GM19455 (cell line): Measurements from ENCODE around the gene MOB2.
"Not testable (repeated sequence)": the region's sequence is repeated elsewhere in the genome, so short reads cannot be mapped to it uniquely, and the experiment has no call there.

Experiments
- ATAC-seq: cut with Tn5 transposase; IDR thresholded peaks from one replicate; pipeline ENCODE4 v1.9.1; 2021; ENCODE audit not compliant: unreplicated experiment

MOB2 gene

DNA sequence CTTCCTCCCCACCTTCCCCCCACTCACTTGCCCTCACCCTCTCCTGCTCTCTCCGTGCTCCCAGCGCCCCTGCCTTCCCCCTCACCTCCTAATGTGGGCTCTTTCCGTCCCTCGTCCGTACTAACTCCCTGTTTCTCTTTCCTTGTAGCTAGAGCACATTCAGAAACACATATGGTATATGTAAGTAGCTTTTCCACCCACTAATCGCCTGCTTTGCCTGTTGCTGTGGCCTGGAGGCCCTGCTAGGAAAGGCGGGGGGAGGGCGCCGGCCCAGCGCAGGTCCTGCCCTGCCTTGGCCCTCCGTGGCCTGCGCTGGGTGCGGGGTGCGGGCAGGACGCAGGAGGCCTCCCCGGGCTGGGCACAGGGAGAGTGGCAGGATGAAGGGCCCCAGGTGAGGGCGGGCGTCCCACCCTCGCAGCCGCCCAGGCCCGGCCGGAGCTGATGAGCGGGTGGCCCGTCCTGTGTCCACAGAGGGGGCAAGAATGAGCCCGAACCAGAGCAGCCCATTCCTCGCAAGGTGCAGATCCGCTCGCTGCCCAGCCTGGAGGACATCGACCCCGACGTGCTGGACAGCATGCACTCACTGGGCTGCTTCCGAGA is 41.7 kb downstream of the MOB2 start:
- ATAC-seq = no peak

DNA sequence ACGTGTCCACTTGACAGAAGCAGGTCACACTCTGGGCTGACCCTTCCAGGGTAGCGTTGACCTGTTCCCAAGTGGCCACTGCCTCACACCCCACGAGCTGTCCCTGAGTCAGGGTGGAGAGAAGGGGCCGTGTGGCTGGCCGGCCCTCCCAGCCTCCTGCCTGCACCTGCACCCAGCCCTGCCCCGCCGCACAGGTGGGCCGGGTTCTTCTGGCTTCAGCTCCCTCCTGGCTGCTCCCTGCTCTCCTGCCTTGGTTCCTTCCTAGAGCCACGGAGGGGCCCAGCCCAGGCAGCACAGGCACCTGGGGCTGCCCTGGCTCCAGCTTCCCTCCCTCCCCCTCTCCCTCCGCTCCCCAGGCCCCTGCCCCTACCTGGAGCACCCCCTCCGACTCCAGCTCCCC is 42.3 kb downstream of the MOB2 start:
- no peak for ATAC-seq

DNA sequence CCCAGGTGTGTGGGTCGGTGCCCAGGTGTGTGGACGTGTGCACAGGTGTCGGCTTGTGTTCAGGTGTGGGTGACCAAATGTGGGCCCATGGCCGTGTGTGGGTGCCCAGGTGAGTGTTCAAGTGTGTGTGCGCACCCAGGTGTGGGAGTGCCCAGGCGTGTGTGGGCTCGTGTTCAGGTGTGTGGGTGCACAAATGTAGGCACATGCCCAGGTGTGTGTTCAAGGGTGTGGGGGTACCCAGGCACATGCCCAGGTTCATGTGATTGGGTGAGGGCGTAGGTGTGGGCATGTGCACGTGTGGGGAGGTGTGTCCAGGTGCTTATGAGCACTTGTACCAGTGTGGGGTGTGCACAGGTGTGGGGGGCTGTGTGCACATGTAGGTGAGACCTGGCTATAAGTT is 42.8 kb downstream of the MOB2 start:
- no peak for ATAC-seq

DNA sequence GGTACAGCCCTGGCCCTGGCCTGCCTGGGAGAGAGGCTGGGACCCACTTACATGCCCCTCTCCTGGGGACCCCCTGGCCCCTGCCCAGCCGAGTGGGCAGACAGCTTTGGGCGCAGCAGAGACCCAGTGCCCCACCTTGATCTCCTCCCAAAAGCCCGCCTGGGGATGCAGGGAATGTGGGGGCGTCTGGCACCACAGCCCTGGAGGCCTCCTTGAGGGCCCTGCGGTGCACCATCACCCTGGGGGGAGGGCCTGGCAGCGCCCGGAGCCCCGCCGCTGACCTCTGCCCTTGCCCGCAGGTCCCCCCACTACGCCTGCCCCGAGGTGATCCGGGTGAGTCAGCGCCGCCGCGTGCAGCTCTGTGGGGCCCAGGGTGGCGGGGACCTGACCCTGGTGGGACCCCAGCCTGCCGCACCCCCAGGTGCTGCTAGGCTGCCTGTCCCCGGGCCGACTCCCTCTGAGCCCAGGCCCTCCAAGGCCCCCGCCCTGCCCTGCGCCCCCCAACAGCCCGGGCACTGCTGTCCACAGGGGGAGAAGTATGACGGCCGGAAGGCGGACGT is 43.7 kb downstream of the MOB2 start:
- ATAC-seq = no peak

DNA sequence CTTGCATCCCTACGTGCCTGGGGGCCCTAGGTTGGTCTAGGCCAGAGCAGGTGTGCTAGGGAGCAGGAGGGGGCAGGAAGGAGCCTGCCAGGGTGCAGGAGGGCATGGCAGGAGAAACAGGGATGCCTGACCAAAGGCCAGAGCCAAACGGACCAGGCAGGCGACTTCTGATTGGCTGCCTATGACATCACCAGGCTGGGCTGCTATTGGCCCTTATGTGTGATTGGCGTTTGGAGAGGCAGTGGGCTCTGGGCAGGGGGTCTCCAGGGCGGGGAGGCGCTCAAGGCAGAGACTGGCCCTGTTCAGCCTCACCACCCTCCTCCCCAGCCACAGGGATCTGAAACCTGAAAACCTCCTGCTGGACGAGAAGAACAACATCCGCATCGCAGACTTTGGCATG is 44.4 kb downstream of the MOB2 start:
- ATAC-seq = no peak

DNA sequence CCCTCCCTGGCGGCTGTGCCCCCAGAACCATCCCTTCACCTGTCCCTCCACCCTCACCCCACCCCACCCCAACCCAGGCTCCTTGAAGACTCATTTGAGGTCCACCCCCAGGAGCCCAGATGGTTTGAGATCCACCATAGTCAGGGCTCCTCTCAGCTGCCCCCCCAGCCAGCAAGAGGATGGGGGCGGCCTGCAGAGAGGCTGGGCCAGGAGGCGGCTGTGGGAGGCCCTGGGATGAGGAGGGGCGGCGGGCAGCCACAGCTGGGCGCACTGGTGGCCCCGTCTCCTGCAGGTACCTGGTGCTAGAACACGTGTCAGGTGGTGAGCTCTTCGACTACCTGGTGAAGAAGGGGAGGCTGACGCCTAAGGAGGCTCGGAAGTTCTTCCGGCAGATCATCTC is 46.1 kb downstream of the MOB2 start:
- ATAC-seq = no peak

DNA sequence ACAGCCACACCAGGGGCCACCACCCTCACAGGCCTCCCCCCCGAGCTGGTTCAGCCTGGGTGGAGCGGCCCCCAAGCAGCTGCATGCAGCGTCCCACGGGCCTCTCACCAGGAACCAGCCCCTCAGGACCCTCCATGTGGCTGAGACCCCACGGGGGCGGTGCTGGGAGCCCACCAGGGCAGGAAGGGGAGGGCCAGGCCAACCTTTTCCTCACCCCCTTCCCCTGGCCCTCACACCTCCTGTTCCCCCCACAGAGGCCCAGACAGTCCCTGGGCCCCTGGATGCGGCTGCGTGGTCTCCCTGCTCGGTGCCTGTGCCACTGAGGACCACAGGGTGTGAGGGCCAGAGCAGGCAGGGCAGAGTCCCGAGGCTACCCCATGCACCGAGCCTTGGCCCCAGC is 46.5 kb downstream of the MOB2 start:
- ATAC-seq = no peak

DNA sequence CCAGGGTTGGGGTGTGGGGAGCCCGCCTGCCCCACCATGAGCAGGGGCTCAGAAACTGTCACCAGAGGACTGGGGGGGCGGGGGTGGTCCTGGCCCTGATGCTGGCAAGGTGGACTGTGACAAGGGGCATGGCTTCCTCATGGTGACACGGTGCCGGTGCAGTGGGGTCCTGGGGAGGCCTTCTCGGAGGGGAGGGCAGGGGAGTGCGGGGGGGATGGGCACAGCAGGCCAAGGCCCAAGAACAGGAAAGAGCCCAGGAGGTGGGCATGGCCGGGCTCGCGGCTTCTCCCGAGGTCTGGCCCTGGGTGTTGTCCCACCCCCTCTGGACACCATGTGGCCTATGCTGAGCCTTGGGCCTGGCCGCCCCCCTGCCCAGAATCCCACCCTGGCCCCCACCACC is 47.2 kb downstream of the MOB2 start:
- ATAC-seq = no peak

DNA sequence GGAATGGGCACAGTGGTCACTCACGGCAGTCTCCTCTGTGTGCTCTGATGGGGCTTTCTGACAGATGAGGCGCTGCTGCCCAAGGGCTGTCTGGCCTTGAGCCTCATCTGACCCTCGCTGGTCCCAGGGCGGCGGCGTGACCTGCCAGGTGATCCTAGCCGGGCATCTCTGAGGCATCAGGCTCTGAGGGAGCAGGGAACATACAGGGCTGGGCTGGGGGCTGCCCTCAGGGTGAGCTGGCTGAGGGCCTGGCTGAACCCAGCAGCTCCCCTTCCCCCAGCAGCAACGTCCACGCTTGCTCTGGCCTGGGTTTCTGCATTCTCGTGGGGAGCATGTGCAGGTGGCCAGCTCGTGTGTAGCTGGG is 47.6 kb downstream of the MOB2 start:
- ATAC-seq = no peak

DNA sequence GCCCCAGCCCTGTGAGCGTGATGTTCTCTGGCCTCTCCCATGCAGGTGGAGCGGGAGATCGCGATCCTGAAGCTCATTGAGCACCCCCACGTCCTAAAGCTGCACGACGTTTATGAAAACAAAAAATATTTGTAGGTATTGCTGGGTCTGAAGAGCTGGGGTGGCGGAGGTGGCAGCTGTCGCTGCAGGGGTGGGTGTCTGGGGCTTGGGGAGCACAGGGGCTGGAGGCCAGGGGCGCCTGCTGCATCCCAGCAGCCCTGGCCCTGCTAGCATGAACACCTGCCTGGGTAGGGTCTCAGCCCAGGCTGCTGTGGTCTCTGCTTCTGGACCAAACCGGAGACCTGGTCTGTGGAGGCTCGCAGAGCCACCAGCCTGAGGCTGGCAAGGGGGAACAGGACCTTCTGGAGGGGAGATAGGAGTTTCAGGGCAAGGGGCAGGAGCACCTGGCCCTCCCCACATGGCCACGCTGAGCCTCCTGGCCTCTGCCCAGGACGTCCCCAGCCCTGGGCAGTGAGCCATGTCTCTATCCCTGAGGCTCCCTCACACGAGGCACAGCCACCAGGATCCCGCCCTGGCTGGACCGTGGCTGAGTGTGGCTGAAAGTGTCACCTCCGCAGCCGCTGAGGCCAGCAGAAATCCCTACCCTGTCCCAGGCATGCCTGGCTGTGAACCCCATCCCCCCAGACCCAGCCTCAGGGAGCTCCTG is 48.2 kb downstream of the MOB2 start:
- ATAC-seq = no peak

DNA sequence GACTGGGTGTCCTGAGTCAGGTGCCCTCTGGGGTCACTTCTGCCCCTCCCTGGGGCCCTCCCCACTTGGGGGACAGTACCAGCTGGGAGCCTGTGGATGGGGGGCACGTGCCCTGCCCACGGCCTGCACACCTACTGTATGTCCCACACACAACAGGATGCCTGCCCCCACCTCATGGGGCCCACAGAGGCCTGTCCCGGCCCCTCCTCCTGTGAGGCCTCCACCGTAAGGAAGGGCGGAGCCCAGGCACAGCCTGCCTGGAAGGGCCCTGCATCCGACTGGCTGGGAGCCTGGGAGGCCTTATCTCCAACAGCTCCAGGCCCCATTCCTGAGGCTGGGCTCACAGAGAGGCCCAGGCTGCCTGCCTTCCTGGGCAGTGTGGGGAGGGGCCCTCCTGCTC is 49.1 kb downstream of the MOB2 start:
- ATAC-seq = no peak

DNA sequence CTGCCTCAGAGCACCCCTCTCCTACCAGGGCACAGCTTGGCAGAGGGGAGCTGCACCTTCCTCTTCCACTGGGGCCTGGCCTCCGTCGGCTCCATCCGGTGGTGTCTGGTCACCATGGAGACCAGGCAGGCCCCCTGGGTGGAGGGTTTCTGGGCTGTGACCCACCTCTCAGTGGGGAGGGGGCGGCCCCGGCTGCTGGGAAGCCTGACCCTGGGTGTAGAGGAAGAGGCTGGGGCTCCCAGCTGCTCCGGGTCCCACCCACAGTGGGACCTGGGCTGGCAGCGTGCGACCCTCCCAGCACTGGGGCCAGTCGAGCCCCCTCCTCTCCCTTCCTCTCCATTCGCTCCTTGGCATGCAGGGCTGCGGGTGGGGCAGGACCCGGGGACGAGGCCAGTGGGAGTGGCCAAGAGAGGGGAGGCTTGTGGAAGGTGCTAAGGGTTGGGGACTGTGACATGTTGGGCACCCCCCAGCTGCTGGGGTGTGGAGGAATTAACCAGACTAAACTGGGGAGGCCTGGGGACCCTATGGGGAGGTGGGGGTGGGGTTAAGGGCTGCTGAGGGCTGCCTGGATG is 50.0 kb downstream of the MOB2 start:
- no peak for ATAC-seq

DNA sequence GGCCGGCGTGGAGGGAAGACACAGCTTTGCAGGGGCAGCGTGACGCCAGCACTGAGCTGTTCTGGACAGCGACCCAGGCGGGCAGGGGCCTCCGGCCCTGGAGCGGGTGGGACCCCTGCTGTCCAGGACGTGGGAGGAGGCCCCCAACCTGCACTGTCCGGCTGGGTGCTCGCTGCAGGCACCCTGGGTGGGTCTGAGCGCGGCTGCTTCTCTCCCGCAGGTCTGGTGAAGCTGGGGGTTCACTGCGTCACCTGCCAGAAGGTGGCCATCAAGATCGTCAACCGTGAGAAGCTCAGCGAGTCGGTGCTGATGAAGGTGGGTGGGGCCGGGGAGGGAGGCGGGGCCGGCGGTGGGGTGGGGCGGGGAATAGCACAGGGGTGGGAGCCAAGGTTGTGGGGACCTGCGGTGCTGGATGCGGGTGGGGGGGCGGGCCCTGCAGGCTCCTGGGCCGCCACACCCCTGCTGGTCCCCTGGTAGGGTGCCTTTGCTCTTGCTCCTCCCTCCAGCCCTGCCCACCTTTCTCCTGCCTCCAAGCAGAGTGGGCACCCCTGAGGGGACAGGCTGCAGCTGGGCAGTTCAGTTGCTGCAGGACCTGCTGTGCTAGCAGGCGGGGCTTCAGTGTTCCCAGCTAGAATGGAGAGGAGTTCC is 50.6 kb downstream of the MOB2 start:
- no peak for ATAC-seq

DNA sequence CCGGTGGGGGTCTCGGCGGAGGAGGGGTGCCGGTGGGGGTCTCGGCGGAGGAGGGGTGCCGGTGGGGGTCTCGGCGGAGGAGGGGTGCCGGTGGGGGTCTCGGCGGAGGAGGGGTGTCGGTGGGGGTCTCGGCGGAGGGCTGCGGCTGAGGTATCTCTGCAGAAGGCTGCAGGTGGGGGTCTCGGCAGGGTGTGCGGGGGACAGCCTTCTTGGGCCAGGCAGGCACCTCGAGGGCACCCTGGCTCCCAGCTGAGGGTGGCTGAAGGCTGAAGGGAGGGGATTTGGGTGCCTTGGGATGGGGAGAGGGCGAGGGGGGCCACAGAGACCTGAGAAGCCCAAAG is 51.1 kb downstream of the MOB2 start:
- ATAC-seq = not testable (repeated sequence)

DNA sequence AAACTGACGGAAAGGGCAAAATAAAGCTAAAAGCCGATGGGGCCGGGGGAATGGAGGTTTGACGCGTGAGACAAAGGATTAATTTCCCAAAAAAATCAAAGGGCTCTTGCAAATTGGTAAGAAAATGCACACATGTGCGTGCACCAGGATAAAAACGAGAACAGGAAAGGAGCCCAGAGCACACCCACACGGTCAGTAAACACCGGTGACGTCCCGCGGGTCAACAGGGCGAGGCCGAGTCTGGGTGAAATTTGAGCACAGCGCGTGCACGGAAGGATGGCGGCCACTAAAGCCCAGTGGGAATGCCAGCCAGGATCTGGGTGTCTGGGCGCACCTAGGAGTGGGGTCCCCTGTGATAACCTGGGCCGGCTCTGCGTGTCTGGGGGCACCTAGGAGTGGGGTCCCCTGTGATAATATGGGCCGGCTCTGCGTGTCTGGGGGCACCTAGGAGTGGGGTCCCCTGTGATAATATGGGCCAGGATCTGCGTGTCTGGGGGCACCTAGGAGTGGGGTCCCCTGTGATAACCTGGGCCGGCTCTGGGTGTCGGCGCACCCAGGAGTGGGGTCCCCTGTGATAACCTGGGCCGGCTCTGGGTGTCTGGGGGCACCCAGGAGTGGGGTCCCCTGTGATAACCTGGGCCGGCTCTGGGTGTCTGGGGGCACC is 52.5 kb downstream of the MOB2 start:
- no peak for ATAC-seq

DNA sequence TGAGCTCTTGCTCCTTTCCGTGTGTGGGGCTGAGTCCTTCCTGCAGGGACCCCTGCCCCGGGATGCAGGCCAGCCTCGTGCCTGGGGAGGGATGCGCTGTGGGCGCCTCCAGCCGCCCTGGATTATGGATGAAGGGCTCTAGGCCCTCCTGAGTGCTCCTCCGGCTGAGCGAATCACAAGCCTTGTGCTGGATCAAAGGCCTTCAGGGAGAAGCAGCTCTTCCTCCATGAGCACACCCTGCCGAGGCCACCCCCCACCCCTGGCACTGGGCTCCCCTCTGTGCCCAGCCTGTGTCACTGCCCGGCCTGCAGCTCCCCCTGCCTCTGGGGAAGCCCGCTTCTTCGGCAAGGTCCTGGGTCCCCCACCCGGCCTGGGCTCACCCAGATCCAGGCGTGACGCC is 53.0 kb downstream of the MOB2 start:
- ATAC-seq = no peak

DNA sequence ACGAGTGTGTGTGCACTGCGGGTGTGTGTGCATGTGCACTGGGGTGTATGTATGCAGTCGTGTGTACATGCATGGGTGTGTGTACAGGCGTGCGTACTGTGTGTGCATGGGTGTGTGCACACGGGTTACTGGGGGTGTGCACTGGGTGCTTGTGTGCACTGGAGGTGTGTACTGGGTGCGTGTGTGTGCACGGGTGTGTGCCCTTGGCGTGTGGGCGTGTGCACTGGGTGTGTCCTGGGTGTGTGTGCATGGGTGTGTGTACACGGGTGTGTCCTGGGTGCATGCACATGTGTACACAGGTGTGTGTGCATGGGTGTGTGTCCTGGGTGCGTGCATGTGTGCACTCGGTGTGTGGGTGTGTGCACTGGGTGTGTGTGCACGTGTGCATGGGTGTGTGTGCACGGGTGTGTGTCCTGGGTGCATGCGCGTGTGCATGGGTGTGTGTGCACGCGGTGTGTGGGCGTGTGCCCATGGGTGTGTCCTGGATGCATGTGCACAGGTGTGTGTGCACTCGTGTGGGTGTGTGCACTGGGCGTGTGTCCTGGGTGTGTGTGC is 57.7 kb downstream of the MOB2 start:
- ATAC-seq = no peak

DNA sequence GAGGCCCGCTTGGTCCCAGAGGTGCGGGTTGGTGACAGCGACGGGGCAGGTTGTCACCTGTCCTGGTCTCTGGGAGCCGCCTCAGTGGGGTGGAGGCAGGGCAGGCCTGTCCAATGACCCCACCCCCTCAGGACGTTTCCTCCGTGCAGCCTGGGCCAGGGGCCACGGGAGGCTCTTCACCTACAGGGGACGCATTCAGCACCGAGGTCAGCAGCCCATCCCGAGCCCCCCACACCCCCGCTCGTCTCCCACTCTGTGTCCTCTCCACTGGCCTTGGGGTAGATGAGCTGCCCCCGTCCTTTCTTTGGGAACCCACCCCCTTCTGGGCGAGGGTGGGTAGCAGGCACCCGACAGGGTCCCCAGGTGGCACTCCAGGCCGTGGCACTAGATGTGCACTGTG is 61.1 kb downstream of the MOB2 start:
- no peak for ATAC-seq

DNA sequence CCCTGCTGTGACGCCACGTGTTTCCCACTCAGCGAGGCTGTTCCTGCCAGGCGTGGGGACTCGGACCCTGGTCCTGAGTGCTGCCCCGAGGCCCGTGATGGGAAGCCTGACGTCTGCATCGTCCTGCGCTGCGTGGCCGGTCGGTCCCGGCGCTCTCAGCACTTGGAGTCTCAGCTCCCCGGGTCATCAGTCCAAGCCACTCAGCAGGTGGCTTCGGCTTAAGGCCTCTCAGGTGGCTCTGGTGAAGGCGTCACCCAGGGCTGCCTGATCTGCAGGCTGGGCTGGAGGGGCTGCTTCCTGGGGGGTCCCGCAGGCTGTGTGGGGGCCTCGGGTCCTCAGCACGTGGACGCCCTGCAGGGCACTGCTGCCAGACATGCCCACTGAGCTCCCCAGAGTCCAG is 61.6 kb downstream of the MOB2 start:
- ATAC-seq = no peak

DNA sequence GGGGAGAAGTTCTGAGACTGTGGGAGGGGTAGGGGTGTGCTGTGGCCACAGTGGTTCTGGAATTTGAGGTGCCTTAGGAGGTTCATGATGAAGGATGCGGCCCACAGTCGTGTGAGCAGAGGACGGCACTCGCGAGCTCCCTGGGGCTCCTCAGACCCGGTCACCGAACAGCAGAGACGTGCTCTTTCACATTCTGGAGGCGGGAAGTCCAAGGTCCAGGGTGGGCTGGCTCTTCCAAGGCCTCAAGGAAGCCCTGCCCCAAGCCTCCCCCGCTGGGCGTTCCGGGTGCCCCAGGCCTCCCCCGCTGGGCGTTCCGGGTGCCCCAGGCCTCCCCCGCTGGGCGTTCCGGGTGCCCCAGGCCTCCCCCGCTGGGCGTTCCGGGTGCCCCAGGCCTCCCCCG is 63.2 kb downstream of the MOB2 start:
- ATAC-seq = not testable (repeated sequence)

DNA sequence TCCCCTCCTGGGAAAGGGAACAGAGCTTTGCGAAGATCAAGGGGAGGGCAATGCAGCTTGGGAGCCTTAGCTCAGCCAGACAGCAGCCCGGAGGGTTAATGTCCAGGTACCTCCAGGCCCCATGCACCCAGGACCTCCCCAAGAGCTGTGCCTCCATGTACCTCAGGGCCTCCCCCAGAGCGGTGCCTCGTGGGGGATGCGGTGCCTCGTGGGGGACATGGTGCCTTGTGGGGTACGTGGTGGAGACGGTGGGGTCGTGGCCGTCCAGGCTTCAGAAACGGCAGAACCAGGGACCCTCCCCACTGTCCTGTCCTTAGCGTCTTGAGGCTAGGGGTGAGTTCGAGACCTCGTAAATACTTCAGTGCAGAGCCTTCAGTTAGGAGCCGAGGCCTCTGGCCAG is 63.6 kb downstream of the MOB2 start:
- ATAC-seq = no peak
